IMR-90 (cell line): ENCODE results near the gene CHD9. TPM values are rescaled to one million over a fixed set of nuclear protein-coding genes. Genes with fewer than 3 reads are reported as not detected.

Source experiments
- ATAC-seq: fragments of 200-7000 bp; cut with Tn5 transposase; 2 replicates; pipeline ENCODE4 v1.9.1; 2020; ENCODE audit warnings: low read depth, mild to moderate bottlenecking, moderate library complexity
- BruUV-seq: library from RNA; stranded (reverse); fragments of 400-500 nt; replicated peaks from 2 replicates; lab custom pipeline; 2021; lab: Mats Ljungman, UMichigan
- CTCF ChIA-PET: fragments of 300-600 bp; formaldehyde crosslinking; extraction: SDS; loops from one replicate; lab custom pipeline; 2021; ENCODE audit warnings: antibody characterized with exemption; lab: Yijun Ruan, JAX
- POLR2A ChIA-PET: fragments of 300-600 bp; sonication (Branson Sonifier 250); formaldehyde crosslinking; loops from one replicate; lab custom pipeline; 2022; ENCODE audit warnings: antibody characterized with exemption; ENCODE audit not compliant: unreplicated experiment; lab: Charles Lee
- DNase-seq: peaks from one replicate; pipeline ENCODE4 v3.0.0; 2013
- H2AFZ ChIP-seq: replicated peaks from 2 replicates; pipeline ENCODE3; 2013; ENCODE audit warnings: low read length, mild to moderate bottlenecking; ENCODE audit not compliant: poor library complexity
- H2AK5ac ChIP-seq: 2 replicates; pipeline ENCODE4 v1.6.1; 2013; ENCODE audit warnings: low read depth, low read length, inconsistent platforms
- H2AK9ac ChIP-seq: replicated peaks from 2 replicates; pipeline ENCODE3; 2013; ENCODE audit warnings: mild to moderate bottlenecking, low read depth, low read length, moderate library complexity; ENCODE audit not compliant: poor library complexity
- H2BK120ac ChIP-seq: 2 replicates; pipeline ENCODE4 v1.6.1; 2013; ENCODE audit warnings: low read depth, low read length, inconsistent platforms
- H2BK15ac ChIP-seq: 3 replicates; pipeline ENCODE4 v1.6.1; 2013; ENCODE audit warnings: low read depth, low read length, inconsistent platforms
- H2BK20ac ChIP-seq: 2 replicates; pipeline ENCODE4 v1.6.1; 2013; ENCODE audit warnings: low read depth, mild to moderate bottlenecking, inconsistent platforms, low read length, moderate library complexity
- H2BK5ac ChIP-seq: 2 replicates; pipeline ENCODE4 v1.6.1; 2013; ENCODE audit warnings: mild to moderate bottlenecking, low read depth, low read length, inconsistent platforms; ENCODE audit not compliant: poor library complexity, severe bottlenecking
- H3K14ac ChIP-seq: replicated peaks from 2 replicates; pipeline ENCODE4 v1.6.1; 2013; ENCODE audit warnings: low read depth, low read length, inconsistent platforms
- H3K18ac ChIP-seq: 2 replicates; pipeline ENCODE4 v1.6.1; 2013; ENCODE audit warnings: low read depth, low read length, control low read depth
- H3K23ac ChIP-seq: 2 replicates; pipeline ENCODE4 v1.6.1; 2013; ENCODE audit warnings: low read depth, low read length, inconsistent platforms
- H3K27ac ChIP-seq: 2 replicates; pipeline ENCODE4 v1.5.1; 2013; ENCODE audit warnings: mild to moderate bottlenecking, control low read depth, low read length; ENCODE audit not compliant: insufficient read depth
- H3K27me3 ChIP-seq: 2 replicates; pipeline ENCODE4 v1.6.1; 2013; ENCODE audit warnings: low read length; ENCODE audit not compliant: control insufficient read depth, insufficient read depth
- H3K36me3 ChIP-seq: 2 replicates; pipeline ENCODE4 v1.6.1; 2013; ENCODE audit warnings: low read length, mixed read lengths; ENCODE audit not compliant: control insufficient read depth, insufficient read depth
- H3K4ac ChIP-seq: 2 replicates; pipeline ENCODE4 v1.6.1; 2013; ENCODE audit warnings: low read depth, low read length, inconsistent platforms
- H3K4me1 ChIP-seq: 2 replicates; pipeline ENCODE4 v1.6.1; 2013; ENCODE audit warnings: low read length, mixed read lengths; ENCODE audit not compliant: control insufficient read depth, insufficient read depth
- H3K4me2 ChIP-seq: 2 replicates; pipeline ENCODE4 v1.6.1; 2013; ENCODE audit warnings: low read depth, mild to moderate bottlenecking, control low read depth, low read length, moderate library complexity
- H3K4me3 ChIP-seq: 2 replicates; pipeline ENCODE4 v1.5.1; 2013; ENCODE audit warnings: low read depth, mild to moderate bottlenecking, control low read depth, low read length, moderate library complexity; ENCODE audit not compliant: insufficient read depth
- H3K56ac ChIP-seq: 2 replicates; pipeline ENCODE4 v1.6.1; 2013; ENCODE audit warnings: low read length, inconsistent platforms; ENCODE audit not compliant: insufficient read depth; ENCODE audit errors: extremely low read depth
- H3K79me1 ChIP-seq, 2 experiments: 2 replicates each; pipeline ENCODE4 v1.6.1; 2013; ENCODE audit warnings: low read length in 2 of 2, inconsistent platforms in 1 of 2, low read depth in 1 of 2
- H3K9ac ChIP-seq: 2 replicates; pipeline ENCODE4 v1.6.1; 2013; ENCODE audit warnings: low read depth, low read length, control low read depth
- H3K9me1 ChIP-seq: 2 replicates; pipeline ENCODE4 v1.6.1; 2013; ENCODE audit warnings: low read length, inconsistent platforms; ENCODE audit not compliant: insufficient read depth
- H3K9me3 ChIP-seq: 2 replicates; pipeline ENCODE4 v1.6.1; 2013; ENCODE audit warnings: low read length; ENCODE audit not compliant: control insufficient read depth, insufficient read depth
- H4K20me1 ChIP-seq: 2 replicates; pipeline ENCODE4 v1.6.1; 2013; ENCODE audit warnings: low read length, inconsistent platforms; ENCODE audit not compliant: insufficient read depth
- H4K5ac ChIP-seq: 2 replicates; pipeline ENCODE4 v1.6.1; 2013; ENCODE audit warnings: mild to moderate bottlenecking, low read depth, low read length, control low read depth
- H4K8ac ChIP-seq, 2 experiments: 2 replicates each; pipeline ENCODE4 v1.6.1; 2013; ENCODE audit warnings: low read depth in 2 of 2, low read length in 2 of 2, control low read depth in 1 of 2, inconsistent platforms in 1 of 2
- H4K91ac ChIP-seq: 2 replicates; pipeline ENCODE4 v1.6.1; 2013; ENCODE audit warnings: low read depth, low read length, inconsistent platforms; ENCODE audit not compliant: insufficient read depth
- BHLHE40 ChIP-seq: fragments of 150-350 bp; IDR thresholded peaks from 2 replicates; pipeline ENCODE4 v1.6.1; 2016; ENCODE audit warnings: mild to moderate bottlenecking, low read depth, low read length
- CEBPB ChIP-seq: IDR thresholded peaks from 2 replicates; pipeline ENCODE4 v1.6.1; 2012; ENCODE audit warnings: low read depth, low read length, improper control_type of control experiment
- CHD1 ChIP-seq: IDR thresholded peaks from 2 replicates; pipeline ENCODE4 v1.6.1; 2012; ENCODE audit warnings: low read depth, low read length, improper control_type of control experiment
- FOS ChIP-seq: fragments of 150-350 bp; IDR thresholded peaks from 2 replicates; pipeline ENCODE4 v1.6.1; 2016; ENCODE audit warnings: low read depth, low read length
- MAFK ChIP-seq: IDR thresholded peaks from 2 replicates; pipeline ENCODE4 v1.6.1; 2012; ENCODE audit warnings: low read depth, low read length, improper control_type of control experiment
- MAZ ChIP-seq: IDR thresholded peaks from 2 replicates; pipeline ENCODE4 v1.6.1; 2012; ENCODE audit warnings: low read depth, mild to moderate bottlenecking, low read length, improper control_type of control experiment, moderate library complexity, borderline replicate concordance
- MXI1 ChIP-seq: IDR thresholded peaks from 2 replicates; pipeline ENCODE4 v1.6.1; 2012; ENCODE audit warnings: low read depth, mild to moderate bottlenecking, low read length, moderate library complexity, borderline replicate concordance
- NFE2L2 ChIP-seq: fragments of 150-350 bp; IDR thresholded peaks from 2 replicates; pipeline ENCODE4 v1.6.1; 2016; ENCODE audit warnings: low read depth, mild to moderate bottlenecking, low read length
- POLR2A ChIP-seq: IDR thresholded peaks from 2 replicates; pipeline ENCODE4 v1.6.1; 2012; ENCODE audit warnings: mild to moderate bottlenecking, low read depth, low read length
- RAD21 ChIP-seq: IDR thresholded peaks from 2 replicates; pipeline ENCODE4 v1.6.1; 2012; ENCODE audit warnings: low read length, improper control_type of control experiment
- RCOR1 ChIP-seq: IDR thresholded peaks from 2 replicates; pipeline ENCODE4 v1.6.1; 2012; ENCODE audit warnings: mild to moderate bottlenecking, low read length, improper control_type of control experiment; ENCODE audit not compliant: insufficient replicate concordance
- RFX5 ChIP-seq: IDR thresholded peaks from 2 replicates; pipeline ENCODE4 v1.8.0; 2012; ENCODE audit warnings: low read depth, mild to moderate bottlenecking, low read length, moderate library complexity
- SMC3 ChIP-seq: fragments of 150-350 bp; IDR thresholded peaks from 2 replicates; pipeline ENCODE4 v1.6.1; 2016; ENCODE audit warnings: low read depth, mild to moderate bottlenecking, antibody characterized with exemption, low read length, moderate library complexity
- WGBS, 2 experiments: methylation state at CpG; one replicate each; pipeline versions ENCODE4 v1.1.5 to v1.1.7; 2013; ENCODE audit warnings: missing lambda C conversion rate in 2 of 2; ENCODE audit not compliant: insufficient read length in 1 of 2; ENCODE audit errors: extremely low coverage in 2 of 2; 5-methylcytosine and 5-hydroxymethylcytosine counted together
- dilution Hi-C: fragments of 300-500 bp; cut with HindIII; formaldehyde crosslinking; loops from one replicate; pipeline ENCODE4 v1.14.3; 2018; ENCODE audit warnings: low sequenced_read_pairs; ENCODE audit not compliant: unreplicated experiment
- in situ Hi-C: fragments of 300-500 bp; cut with MboI; formaldehyde crosslinking; loops from 3 replicates; pipeline ENCODE4 v1.14.3; 2019; ENCODE audit warnings: low sequenced_read_pairs, inconsistent platforms, mixed read lengths
- intact Hi-C: fragments of 100-400 bp; cut with micrococcal nuclease; formaldehyde crosslinking; loops from 2 replicates; pipeline ENCODE4 v1.10.0; 2022
- polyA plus RNA-seq, 3 experiments: library from polyadenylated mRNA; depleted of rRNA; stranded (reverse); fragments of >200 nt; gene quantifications; 2 replicates each; pipeline ENCODE4 v1.2.3, GENCODE V29; 2012; ENCODE audit warnings: low replicate concordance in 1 of 3
- total RNA-seq: library from RNA; depleted of rRNA; stranded (reverse); fragments of >200 nt; gene quantifications from 2 replicates; pipeline ENCODE4 v1.2.3, GENCODE V29; 2012
- TF ChIP-seq, protein P1 (sequence below): conservative IDR thresholded peaks from 2 replicates; pipeline ENCODE4 v1.5.1; 2012; ENCODE audit warnings: mild to moderate bottlenecking, low read depth, low read length, improper control_type of control experiment
- TF ChIP-seq, protein P2 (sequence below): fragments of 150-350 bp; IDR thresholded peaks from 2 replicates; pipeline ENCODE4 v1.6.1; 2016; ENCODE audit warnings: low read depth, mild to moderate bottlenecking, low read length, moderate library complexity, borderline replicate concordance
- TF ChIP-seq, protein P3 (sequence below): fragments of 150-350 bp; IDR thresholded peaks from 2 replicates; pipeline ENCODE4 v1.6.1; 2017; ENCODE audit warnings: mild to moderate bottlenecking, antibody characterized with exemption, low read length, low read depth

The CHD9 gene
- total and polyA plus RNA-seq, 2 of the 4 experiments (the other 2 are of a cell fraction), result 9.1 to 48.8 TPM

DNA sequence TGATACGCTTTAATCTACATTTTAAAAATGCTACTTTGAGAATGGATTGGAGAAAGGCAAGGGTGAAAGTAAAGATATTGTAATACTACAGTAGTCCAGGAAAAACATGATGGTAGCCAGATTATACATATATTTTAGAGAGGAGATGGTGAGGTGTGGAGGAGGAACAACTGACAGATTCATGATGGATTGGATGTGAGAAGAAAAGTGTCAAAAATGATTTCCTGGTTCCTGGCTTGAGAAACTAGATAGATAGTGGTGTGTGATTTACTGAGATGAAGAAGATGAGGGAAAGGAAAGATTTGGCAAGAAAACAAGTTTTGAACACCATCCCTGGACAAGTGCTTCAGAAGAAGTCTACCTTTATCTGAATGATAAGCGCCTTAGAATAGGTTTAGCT is 80.5 kb downstream of the CHD9 start:
- Histone ChIP-seq H3K9ac (no peak overlapping the region), H3K56ac (no peak overlapping the region), H3K79me1 (peaks cover 7 to 40% of the 10 kb centered on the region in 2 experiments; a peak in 3 of 4 replicates), H3K27me3 (no peaks in the 10 kb centered on the region), H2BK5ac (no peak overlapping the region), H3K4me3 (no peak overlapping the region), H2AK5ac (no peak overlapping the region), H3K18ac (no peak overlapping the region), H2BK15ac (no peak overlapping the region), H3K27ac (no peak overlapping the region), H2BK20ac (no peak overlapping the region), H3K9me3 (no peaks in the 10 kb centered on the region), H2AFZ (no peak overlapping the region), H3K23ac (no peak overlapping the region; the same call in 1 of the 2 replicates), H2BK120ac (no peak overlapping the region), H4K5ac (no peak overlapping the region), H3K9me1 (peaks cover under 1% of the 10 kb centered on the region; the same call in 1 of the 2 replicates), H3K36me3 (no peaks in the 10 kb centered on the region), H2AK9ac (no peak overlapping the region), H4K91ac (no peak overlapping the region), H3K4ac (no peak overlapping the region), H3K4me1 (peaks cover under 1% of the 10 kb centered on the region; the same call in 1 of the 2 replicates), H4K8ac (no peak overlapping the region), H3K14ac (no peak overlapping the region), H4K20me1 (peaks cover 9% of the 10 kb centered on the region; the same call in 1 of the 2 replicates), H3K4me2 (no peak overlapping the region)
- WGBS, 2 experiments, result no CpG with 5 or more reads among the region's 2 CpGs
- dilution Hi-C loops (no loop called here), in situ Hi-C loops (no loop called here), intact Hi-C loops (no loop called here)
- ChIA-PET POLR2A (no interaction called here), CTCF (no interaction called here)
- no peak for DNase-seq
- no TSS peak for BruUV-seq
- no peak for ATAC-seq
- no peak for TF ChIP-seq POLR2A
- TF ChIP-seq BHLHE40, result no peak
- no peak for TF ChIP-seq MAFK
- TF ChIP-seq CEBPB, result no peak
- TF ChIP-seq SMC3, result no peak
- TF ChIP-seq, protein P1, sequence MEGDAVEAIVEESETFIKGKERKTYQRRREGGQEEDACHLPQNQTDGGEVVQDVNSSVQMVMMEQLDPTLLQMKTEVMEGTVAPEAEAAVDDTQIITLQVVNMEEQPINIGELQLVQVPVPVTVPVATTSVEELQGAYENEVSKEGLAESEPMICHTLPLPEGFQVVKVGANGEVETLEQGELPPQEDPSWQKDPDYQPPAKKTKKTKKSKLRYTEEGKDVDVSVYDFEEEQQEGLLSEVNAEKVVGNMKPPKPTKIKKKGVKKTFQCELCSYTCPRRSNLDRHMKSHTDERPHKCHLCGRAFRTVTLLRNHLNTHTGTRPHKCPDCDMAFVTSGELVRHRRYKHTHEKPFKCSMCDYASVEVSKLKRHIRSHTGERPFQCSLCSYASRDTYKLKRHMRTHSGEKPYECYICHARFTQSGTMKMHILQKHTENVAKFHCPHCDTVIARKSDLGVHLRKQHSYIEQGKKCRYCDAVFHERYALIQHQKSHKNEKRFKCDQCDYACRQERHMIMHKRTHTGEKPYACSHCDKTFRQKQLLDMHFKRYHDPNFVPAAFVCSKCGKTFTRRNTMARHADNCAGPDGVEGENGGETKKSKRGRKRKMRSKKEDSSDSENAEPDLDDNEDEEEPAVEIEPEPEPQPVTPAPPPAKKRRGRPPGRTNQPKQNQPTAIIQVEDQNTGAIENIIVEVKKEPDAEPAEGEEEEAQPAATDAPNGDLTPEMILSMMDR, result no peak
- TF ChIP-seq RCOR1, result no peak
- TF ChIP-seq FOS, result no peak
- TF ChIP-seq, protein P2, sequence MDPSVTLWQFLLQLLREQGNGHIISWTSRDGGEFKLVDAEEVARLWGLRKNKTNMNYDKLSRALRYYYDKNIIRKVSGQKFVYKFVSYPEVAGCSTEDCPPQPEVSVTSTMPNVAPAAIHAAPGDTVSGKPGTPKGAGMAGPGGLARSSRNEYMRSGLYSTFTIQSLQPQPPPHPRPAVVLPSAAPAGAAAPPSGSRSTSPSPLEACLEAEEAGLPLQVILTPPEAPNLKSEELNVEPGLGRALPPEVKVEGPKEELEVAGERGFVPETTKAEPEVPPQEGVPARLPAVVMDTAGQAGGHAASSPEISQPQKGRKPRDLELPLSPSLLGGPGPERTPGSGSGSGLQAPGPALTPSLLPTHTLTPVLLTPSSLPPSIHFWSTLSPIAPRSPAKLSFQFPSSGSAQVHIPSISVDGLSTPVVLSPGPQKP, result no peak
- TF ChIP-seq MXI1, result no peak
- TF ChIP-seq, protein P3, sequence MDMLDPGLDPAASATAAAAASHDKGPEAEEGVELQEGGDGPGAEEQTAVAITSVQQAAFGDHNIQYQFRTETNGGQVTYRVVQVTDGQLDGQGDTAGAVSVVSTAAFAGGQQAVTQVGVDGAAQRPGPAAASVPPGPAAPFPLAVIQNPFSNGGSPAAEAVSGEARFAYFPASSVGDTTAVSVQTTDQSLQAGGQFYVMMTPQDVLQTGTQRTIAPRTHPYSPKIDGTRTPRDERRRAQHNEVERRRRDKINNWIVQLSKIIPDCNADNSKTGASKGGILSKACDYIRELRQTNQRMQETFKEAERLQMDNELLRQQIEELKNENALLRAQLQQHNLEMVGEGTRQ, result no peak
- no peak for TF ChIP-seq MAZ
- TF ChIP-seq CHD1, result no peak
- no peak for TF ChIP-seq RFX5
- no peak for TF ChIP-seq NFE2L2
- TF ChIP-seq RAD21, result no peak
